ENCODE data around the gene ATP11B.

Gene ATP11B

DNA sequence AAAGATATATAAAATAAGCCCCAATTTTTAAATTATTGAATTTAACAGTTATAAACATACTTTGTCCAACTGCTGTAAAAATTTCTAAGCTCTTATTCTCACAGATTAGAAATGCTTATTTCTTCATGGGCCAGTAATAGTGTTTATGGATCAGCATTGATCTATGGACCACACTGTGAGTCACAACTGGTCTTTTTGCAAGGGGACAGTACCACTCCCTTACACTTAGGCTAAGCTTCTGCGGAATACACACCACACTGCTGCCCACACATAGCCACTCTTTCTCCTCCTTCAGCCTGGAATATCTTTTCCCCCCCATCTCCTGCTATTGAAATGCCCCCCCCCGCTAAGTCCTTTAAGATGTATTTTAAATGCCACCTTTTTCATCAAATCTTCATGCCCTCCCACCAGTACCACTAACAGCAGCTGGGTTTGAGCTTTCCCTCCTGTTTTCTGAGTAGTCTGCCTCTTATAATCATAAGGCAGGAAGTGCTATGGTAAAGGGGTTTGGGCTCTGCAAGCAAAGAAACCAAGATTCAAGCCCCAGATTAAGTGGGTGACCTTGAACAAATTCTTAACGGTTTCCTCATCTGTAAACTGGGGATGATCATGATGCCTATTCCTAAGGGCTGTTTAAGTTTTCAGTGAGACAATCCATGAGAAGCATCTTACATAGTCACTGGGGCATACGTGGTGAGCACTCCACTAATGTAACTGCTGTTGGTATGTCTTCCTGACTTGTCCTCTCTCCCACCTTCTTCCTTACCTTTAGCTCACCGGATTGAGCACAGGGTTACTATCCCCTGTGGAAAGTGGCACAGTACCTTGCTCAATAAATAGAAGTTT, 117.9 kb downstream of the ATP11B start:
- DNase-seq (ENCODE audit: low spot score): no peak

GRCh38 chr3:182911782-182912111, 118.4 kb downstream of the ATP11B start:
- no peak for DNase-seq (ENCODE audit: low spot score)

- no peak for DNase-seq (ENCODE audit: low spot score)
These were observed 119.2 kb downstream of the ATP11B start for GRCh38 chr3:182912474-182912873.

DNA sequence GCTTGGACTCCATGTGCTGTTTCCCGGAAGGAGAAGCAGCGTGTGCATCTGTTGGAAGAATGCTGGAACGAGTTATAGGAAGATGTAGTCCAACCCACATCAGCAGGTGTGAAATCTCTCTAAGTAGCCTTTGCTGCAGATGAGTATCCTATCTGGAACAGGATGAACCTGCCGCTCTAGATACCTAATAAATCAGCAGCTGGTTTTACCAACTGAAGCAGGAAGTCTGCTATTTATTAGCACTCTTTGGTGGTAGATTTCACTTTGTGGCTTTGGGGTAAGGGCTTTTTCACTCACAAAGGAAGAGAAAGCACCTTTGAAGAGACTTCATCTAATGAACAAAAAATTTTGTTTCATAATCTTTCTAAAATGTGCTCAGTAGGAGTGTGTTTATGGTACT, 120.6 kb downstream of the ATP11B start:
- no peak for DNase-seq (ENCODE audit: low spot score)

DNA sequence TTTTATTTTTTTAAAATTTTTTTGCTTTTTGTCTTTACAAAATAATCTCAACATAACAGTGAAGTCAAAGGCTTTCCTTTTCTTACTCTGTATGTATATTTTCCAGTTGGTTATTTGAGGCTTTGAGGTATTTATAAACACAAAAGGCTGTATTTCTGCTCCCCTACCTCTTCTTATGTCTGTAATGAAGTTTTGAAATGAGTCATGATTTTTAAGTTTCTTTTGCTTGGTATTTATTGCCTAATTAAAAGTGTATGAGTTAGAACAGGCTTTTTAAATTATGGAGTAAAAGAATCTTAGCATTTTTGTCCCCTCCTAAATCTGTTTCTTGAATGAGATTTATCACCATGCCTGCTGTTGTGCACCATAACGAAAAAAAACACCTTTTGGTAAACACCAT, 121.0 kb downstream of the ATP11B start:
- no peak for DNase-seq (ENCODE audit: low spot score)

DNA sequence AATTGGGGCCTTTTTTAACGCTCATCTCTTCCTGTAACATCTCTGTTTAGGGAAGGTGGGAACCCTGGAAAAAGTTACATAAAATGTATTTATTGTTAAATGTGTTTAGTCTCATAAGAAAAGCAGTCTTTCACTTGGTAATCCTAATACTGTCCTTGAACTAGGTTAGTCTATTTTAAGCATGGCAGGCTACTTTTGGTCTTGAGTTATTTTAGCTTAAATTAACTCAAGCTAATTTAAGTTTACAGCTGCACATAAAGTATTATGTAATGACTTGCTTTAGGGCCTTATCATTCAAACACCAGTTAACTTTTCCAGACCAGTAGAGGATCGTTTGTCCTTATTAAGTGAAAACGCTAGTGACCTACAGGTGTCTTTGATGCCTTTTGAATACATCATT, 123.8 kb downstream of the ATP11B start:
- DNase-seq (ENCODE audit: low spot score): no peak

DNA sequence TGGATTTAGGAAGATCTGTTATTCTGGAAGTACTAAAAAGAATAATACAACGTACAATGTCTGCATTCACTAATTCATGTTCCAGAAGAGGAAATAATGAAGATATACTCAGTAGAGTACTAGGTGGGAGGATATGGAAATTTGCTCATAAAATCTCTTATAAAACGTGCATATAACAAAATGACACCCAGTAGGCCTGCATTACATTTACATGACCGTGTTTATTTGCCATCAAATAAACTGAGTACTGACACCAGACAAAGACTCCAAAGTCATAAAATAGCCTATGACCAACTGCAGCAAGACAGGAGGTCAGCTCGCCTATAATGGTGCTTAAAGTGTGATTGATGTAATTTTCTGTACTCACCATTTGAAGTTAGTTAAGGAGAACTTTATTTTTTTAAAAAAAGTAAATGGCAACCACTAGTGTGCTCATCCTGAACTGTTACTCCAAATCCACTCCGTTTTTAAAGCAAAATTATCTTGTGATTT, 126.6 kb downstream of the ATP11B start:
- no peak for DNase-seq (ENCODE audit: low spot score)

- DNase-seq (ENCODE audit: low spot score): no peak
These were observed 127.3 kb downstream of the ATP11B start for GRCh38 chr3:182920515-182921084.

- DNase-seq (ENCODE audit: low spot score): no peak
These were observed 128.5 kb downstream of the ATP11B start for GRCh38 chr3:182921665-182922355.

GRCh38 chr3:182925330-182925943, 132.1 kb downstream of the ATP11B start:
- DNase-seq (ENCODE audit: low spot score): no peak

- DNase-seq (ENCODE audit: low spot score): no peak
These were observed 132.6 kb downstream of the ATP11B start for GRCh38 chr3:182925944-182926337.

DNA sequence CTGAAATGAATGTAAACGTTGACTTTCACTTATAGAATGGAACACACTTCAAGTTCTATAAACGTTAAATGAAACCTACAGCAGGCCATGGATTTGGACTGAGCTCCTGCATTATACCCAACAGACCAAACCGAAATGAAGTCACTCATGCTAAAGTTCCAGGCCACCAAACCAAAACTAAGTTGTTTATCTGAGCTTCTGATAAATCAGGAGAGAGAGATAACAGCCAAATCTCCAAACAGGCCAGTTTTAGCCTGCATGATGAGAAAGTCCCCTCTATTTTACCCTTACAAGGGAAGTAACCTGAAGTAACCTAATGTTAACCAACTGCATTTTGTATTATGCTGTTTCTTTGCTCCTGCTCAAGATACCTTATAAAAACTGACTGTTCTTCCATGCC, 142.5 kb downstream of the ATP11B start:
- DNase-seq (ENCODE audit: low spot score): no peak

DNA sequence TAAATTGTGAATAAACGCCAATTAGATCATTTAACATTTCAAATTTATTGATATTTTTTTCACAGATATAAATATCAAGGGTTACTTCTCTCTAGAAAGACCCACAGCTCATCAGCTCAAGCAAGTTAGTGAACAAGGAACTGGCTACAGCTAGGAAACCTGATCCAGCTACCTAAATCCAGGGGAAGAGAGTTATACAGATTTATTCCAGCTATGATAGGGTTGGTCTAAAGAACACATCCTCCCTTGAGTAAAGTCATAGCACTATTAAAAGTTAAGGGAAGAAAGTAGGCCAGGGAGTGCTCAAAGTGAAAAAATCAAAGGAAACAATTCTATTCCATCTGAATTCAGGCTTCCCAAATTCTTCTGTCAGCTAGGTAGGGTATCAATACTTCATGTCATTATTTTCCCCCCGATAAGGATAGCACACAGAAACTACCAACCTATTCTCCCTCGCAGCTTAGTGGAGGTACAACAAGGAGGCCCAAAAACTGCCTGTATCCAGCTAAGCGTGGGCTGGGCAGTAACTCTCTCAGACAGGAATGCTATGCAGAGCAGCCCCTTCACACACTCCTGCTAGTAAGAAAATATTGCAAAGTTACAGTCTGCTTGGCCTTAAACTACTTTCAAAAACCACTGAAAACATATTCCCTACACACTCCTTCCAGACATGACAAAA, 143.1 kb downstream of the ATP11B start:
- DNase-seq (ENCODE audit: low spot score): no peak

DNA sequence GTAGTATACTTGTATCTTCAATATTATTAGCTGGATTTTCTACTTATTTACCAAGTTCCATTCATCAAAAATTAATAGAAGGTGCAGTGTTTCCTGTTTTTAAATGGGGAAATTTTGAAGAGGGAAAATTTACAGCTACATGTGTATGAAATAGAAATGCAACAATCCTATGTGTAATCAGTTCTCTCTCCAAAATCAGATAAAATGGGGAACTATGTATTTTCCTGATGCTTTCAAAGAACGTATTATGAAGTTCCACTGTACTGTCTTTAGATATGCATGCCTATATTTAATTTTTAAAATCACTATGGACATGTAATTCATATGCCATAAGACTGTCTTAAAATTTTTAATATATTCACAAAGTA, 143.6 kb downstream of the ATP11B start:
- no peak for DNase-seq (ENCODE audit: low spot score)

DNA sequence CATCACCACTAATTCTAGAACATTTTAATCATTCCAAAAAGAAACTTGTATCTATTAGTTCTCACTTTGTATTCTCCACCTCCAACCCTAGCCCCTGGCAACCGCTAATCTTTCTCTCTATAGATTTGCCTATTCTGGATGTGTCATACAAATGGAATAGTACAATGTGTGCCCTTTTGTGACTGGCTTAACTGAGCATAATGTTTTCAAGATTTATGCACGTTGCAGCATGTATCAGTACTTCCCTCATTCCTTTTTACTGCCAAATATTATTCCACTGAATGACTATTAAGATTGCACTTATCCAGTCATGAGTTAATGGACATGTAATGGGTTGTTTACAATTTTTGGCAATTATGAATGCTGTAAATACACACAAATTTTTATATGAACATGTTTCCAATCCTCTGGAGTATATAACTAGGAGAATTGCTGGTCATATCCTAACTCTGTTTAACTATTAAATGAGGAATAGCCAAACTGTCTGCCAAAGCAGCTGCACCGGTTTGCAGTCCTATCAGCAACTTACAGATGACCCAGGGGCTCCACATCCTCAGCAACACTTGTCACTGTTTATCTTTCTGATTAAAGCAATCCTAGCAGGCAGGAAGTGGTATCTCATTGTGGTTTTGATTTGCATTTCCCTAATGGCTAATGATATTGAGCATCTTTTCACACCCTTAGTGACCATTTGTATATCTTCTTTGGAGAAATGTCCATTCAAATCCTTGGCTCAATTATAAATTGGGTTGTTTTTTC, 144.2 kb downstream of the ATP11B start:
- DNase-seq (ENCODE audit: low spot score): no peak

DNA sequence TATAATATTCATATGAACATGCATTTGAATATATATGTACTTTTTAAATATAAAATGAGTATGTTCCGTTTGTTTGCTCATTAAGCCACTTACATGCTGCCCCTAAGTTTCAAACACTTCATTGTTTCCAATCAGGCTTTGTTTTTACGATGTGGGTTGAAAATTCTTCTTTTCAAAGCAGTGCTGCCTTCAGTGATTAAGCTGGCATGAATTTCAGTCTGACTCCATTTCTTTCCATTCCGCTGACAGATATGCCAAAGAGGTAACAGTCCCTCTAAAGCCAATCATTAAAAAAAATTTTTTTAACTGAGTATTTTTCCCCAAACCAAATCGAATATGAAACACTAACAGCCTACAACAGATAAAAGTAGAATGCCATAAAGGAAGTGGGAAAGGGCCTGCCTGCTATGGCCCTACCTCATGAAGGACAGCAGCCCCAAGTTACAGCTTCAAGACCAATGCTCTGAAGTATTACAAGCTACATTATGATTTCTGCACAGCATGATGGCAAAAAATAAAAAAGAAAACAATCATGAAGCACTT, 147.0 kb downstream of the ATP11B start:
- no peak for DNase-seq (ENCODE audit: low spot score)

GRCh38 chr3:182941719-182942118, 148.4 kb downstream of the ATP11B start:
- no peak for DNase-seq (ENCODE audit: low spot score)

GRCh38 chr3:182947888-182948287, 154.6 kb downstream of the ATP11B start:
- no peak for DNase-seq (ENCODE audit: low spot score)

GRCh38 chr3:182948305-182948704, 155.0 kb downstream of the ATP11B start:
- no peak for DNase-seq (ENCODE audit: low spot score)

DNA sequence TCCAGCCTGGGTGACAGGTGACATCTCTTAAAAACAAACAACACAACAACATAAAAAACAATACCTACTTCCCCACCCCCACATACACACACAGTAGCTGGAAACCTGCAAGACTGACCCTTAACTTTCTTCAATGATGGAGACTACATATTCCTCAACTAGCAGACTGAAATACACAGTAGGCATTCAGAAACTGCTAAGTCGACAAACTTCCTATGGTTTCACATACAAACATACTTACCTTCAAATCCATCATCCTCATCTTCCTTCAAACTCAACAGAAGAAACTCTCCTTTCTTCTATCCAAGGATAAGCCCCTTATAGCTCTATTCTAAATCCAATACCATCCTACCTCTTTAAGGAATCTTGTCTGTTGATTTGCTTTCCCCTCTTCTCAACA, 156.4 kb downstream of the ATP11B start:
- no peak for DNase-seq (ENCODE audit: low spot score)

- no peak for DNase-seq (ENCODE audit: low spot score)
These were observed 161.4 kb downstream of the ATP11B start for GRCh38 chr3:182954553-182955235.
